Esophagus squamous epithelium (tissue), 4 donors: Measurements from ENCODE around the gene MOB3B.

Source experiments
- POLR2A ChIP-seq, 4 donors: fragments of 450-650 bp; IDR thresholded peaks; one replicate each; pipeline ENCODE4 v1.6.1; 2017; ENCODE audit warnings: antibody characterized with exemption in 4 of 4, mild to moderate bottlenecking in 4 of 4, moderate library complexity in 3 of 4
- TF ChIP-seq, protein P1 (sequence below), 6 experiments: fragments of 450-650 bp in 4 of 6; fragments of 200-600 bp in 2 of 6; sonication (generic) in 2 of 6; IDR thresholded peaks; one replicate each; pipeline ENCODE4 v1.5.1; 2016 to 2019; ENCODE audit warnings: antibody characterized with exemption in 6 of 6, mild to moderate bottlenecking in 4 of 6, moderate library complexity in 4 of 6

DNA sequence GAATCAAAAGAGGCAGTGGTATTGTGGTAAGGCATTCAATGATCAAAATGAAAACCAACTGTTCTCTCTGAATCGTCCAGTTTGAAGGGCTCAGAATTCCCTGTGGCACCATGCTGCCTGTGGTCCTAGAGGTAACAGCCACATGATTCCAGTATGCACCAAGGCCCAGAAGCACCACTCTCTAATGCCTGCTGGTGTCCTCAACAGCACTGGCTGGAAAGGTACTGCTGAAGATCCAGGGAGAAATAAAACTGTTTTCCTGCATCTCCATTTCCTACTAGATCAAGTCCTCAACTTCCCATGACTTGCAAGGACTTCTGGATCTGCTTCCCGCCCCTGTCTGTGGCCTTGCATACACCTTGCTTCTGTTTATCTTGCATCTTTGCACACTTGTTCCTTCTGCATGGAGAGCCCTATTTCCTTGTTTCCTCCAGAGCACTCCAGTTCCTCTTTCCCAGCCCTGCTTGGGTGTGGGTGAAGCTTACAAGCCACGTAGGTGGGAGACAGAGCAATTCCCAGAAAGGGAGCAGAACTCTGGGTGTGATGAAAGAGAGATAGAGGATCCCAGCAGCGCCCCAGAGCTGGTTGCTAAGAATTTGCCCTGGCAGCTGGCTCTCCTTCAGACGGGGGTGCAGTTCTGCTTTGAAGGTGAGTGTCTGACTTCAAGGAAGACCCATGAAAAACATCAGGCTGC lies 191.6 kb downstream of the MOB3B start:
- TF ChIP-seq, protein P1, sequence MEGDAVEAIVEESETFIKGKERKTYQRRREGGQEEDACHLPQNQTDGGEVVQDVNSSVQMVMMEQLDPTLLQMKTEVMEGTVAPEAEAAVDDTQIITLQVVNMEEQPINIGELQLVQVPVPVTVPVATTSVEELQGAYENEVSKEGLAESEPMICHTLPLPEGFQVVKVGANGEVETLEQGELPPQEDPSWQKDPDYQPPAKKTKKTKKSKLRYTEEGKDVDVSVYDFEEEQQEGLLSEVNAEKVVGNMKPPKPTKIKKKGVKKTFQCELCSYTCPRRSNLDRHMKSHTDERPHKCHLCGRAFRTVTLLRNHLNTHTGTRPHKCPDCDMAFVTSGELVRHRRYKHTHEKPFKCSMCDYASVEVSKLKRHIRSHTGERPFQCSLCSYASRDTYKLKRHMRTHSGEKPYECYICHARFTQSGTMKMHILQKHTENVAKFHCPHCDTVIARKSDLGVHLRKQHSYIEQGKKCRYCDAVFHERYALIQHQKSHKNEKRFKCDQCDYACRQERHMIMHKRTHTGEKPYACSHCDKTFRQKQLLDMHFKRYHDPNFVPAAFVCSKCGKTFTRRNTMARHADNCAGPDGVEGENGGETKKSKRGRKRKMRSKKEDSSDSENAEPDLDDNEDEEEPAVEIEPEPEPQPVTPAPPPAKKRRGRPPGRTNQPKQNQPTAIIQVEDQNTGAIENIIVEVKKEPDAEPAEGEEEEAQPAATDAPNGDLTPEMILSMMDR (IDR thresholded peaks at IDR 0.05): no peak
- TF ChIP-seq POLR2A (IDR thresholded peaks at IDR 0.05): no peak
